CD8-positive, alpha-beta memory T cell (primary cell): ENCODE results near the gene ERBB3. TPM values are rescaled to one million over a fixed set of nuclear protein-coding genes. Genes with fewer than 3 reads are reported as not detected.

Source experiments
- CTCF ChIA-PET: fragments of 350-600 bp; sonication (Branson Sonifier 250); formaldehyde crosslinking; loops from one replicate; lab custom pipeline; 2021; ENCODE audit warnings: antibody characterized with exemption; lab: Charles Lee
- POLR2A ChIA-PET: fragments of 350-600 bp; sonication (Branson Sonifier 250); formaldehyde crosslinking; loops from one replicate; lab custom pipeline; 2021; ENCODE audit warnings: antibody characterized with exemption; lab: Charles Lee
- DNase-seq, 5 donors: peaks; one replicate each; pipeline versions ENCODE4 v3.0.0 to v3.0.0-alpha.2; 2020 to 2022; ENCODE audit warnings: mixed read lengths in 1 of 5
- H3K27ac ChIP-seq: one replicate; pipeline ENCODE4 v1.7.0; 2013; ENCODE audit warnings: low read depth, mild to moderate bottlenecking, low read length, moderate library complexity
- H3K27me3 ChIP-seq: 2 replicates; pipeline ENCODE4 v1.7.0; 2013; ENCODE audit warnings: low read length, mild to moderate bottlenecking; ENCODE audit not compliant: insufficient read depth, poor library complexity, severe bottlenecking
- H3K36me3 ChIP-seq: 2 replicates; pipeline ENCODE4 v1.7.0; 2013; ENCODE audit warnings: mild to moderate bottlenecking, low read length, moderate library complexity; ENCODE audit not compliant: insufficient read depth
- H3K4me1 ChIP-seq: 2 replicates; pipeline ENCODE4 v1.7.0; 2013; ENCODE audit warnings: mild to moderate bottlenecking, low read length, moderate library complexity; ENCODE audit not compliant: insufficient read depth
- H3K4me3 ChIP-seq: 2 replicates; pipeline ENCODE4 v1.7.0; 2013; ENCODE audit warnings: mild to moderate bottlenecking, low read length
- H3K9me3 ChIP-seq: 2 replicates; pipeline ENCODE4 v1.7.0; 2013; ENCODE audit warnings: mild to moderate bottlenecking, low read length
- H3K27ac Mint-ChIP-seq, 8 donors: one replicate each; pipeline ENCODE4 v1.8.0; 2020 to 2021; ENCODE audit warnings: mixed read lengths in 8 of 8, mild to moderate bottlenecking in 6 of 8, inconsistent platforms in 3 of 8, moderate library complexity in 3 of 8
- H3K27me3 Mint-ChIP-seq, 2 donors: one replicate each; pipeline ENCODE4 v1.8.0; 2020 to 2021; ENCODE audit warnings: mixed read lengths in 2 of 2, mild to moderate bottlenecking in 1 of 2, moderate library complexity in 1 of 2
- H3K36me3 Mint-ChIP-seq, 3 donors: one replicate each; pipeline ENCODE4 v1.8.0; 2020 to 2021; ENCODE audit warnings: mixed read lengths in 3 of 3, inconsistent platforms in 1 of 3, mild to moderate bottlenecking in 1 of 3
- H3K4me1 Mint-ChIP-seq, 3 donors: one replicate each; pipeline ENCODE4 v1.8.0; 2020 to 2021; ENCODE audit warnings: mixed read lengths in 3 of 3, inconsistent platforms in 1 of 3, mild to moderate bottlenecking in 1 of 3
- H3K4me3 Mint-ChIP-seq, 7 donors: one replicate each; pipeline ENCODE4 v1.8.0; 2020 to 2021; ENCODE audit warnings: mixed read lengths in 7 of 7, mild to moderate bottlenecking in 6 of 7, moderate library complexity in 4 of 7, inconsistent platforms in 2 of 7
- H3K9me3 Mint-ChIP-seq, 5 donors: one replicate each; pipeline ENCODE4 v1.8.0; 2020 to 2022; ENCODE audit warnings: mixed read lengths in 5 of 5, mild to moderate bottlenecking in 3 of 5, moderate library complexity in 2 of 5, inconsistent platforms in 1 of 5
- polyA plus RNA-seq: library from polyadenylated mRNA; unstranded; fragments of 300-500 nt; fragmentation: Illumina TruSeq; gene quantifications from one replicate; pipeline ENCODE4 v1.2.3, GENCODE V29; 2021
- total RNA-seq, 2 experiments: library from RNA; stranded (reverse); gene quantifications; one replicate each; pipeline ENCODE4 v1.2.3, GENCODE V29; 2021

The ERBB3 gene
- total and polyA plus RNA-seq, 3 experiments from 2014 or later = 0.63 to 1.9 (median 1.7) TPM

DNA sequence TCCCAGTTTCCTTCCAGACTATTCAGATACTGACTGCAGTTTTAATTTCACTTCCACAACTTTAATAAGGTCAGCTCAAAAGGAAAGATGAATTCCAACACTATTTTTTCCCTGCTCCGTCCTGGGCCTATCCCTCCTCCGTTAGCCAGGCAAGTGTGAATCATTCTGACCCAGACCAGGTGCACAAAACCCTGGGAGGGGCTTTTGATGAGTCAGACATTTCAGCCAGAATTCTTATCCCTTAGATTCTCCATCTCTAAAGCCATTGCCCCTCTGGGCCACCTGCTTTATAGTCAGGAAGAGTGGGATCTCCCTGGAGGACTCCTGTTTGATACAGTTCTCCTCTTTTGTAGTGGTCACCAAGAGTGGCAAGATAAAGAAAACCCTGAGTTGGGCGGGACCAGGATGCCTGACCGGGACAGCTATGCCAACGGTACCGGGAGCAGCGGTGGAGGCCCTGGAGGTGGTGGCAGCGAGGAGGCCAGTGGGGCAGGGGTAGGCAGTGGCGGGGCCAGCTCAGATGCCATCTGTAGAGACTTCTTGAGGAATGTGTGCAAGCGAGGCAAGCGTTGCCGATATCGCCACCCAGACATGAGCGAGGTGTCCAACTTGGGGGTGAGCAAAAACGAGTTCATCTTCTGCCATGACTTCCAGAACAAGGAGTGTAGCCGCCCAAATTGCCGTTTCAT lies 40.3 kb downstream of the ERBB3 start:
- Histone ChIP-seq H3K27ac (no peak overlapping the region), H3K4me1 (peaks cover 33% of the 10 kb centered on the region), H3K27me3 (no peaks in the 10 kb centered on the region), H3K9me3 (no peaks in the 10 kb centered on the region), H3K36me3 (peaks cover 11% of the 10 kb centered on the region), H3K4me3 (no peak overlapping the region)
- ChIA-PET POLR2A (interaction anchor here (3.3 to 5.8 kb wide), 2 partner anchors 70 to 102 kb away, joined by 16 to 60 read pairs; partner anchors contain the start of genes RNF41 and SMARCC2), CTCF (interaction anchor here (0.6 to 5.6 kb wide), 15 partner anchors 8 to 344 kb away, joined by 3 to 101 read pairs (median 4); partner anchors contain the start of genes ANKRD52, ESYT1, PA2G4 and RNF41)
- H3K4me1 Mint-ChIP-seq = peaks cover 48 to 53% (median 50%) of the 10 kb centered on the region in 3 donors
- DNase-seq = no peak
- no peaks in the 10 kb centered on the region for H3K9me3 Mint-ChIP-seq
- H3K4me3 Mint-ChIP-seq = peak overlapping the region in 1 of 7 donors; percentile 36
- H3K27ac Mint-ChIP-seq = peak overlapping the region in 3 of 8 donors; percentile 7 to 99 (median 21)
- H3K36me3 Mint-ChIP-seq = peaks cover 7 to 51% (median 12%) of the 10 kb centered on the region in 3 donors
- H3K27me3 Mint-ChIP-seq = peaks cover 0 to 10% of the 10 kb centered on the region in 2 donors

DNA sequence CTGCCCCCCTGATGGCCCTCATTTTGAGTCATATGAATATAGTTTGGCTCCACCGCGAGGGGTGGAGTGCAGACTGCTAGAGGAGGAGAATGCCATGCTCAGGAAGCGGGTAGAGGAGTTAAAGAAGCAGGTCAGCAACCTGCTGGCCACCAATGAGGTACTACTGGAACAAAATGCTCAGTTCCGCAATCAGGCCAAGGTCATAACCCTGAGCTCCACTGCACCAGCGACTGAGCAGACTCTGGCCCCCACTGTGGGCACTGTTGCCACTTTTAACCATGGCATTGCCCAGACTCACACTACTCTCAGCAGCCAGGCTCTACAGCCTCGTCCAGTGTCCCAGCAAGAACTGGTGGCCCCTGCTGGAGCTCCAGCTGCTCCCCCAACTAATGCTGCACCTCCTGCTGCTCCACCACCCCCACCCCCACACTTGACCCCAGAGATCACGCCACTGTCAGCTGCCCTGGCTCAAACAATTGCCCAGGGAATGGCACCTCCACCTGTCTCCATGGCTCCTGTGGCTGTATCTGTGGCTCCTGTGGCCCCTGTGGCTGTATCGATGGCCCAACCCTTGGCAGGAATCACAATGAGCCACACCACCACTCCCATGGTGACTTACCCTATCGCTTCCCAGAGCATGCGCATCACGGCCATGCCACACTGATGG lies 41.4 kb downstream of the ERBB3 start:
- Mint-ChIP-seq H3K9me3 (no peaks in the 10 kb centered on the region), H3K36me3 (peaks cover 7 to 48% (median 12%) of the 10 kb centered on the region in 3 donors), H3K4me3 (no peak overlapping the region), H3K27ac (peak overlapping the region in 1 of 8 donors; percentile 29), H3K4me1 (peaks cover 51 to 55% (median 53%) of the 10 kb centered on the region in 3 donors), H3K27me3 (peaks cover 0 to 7% of the 10 kb centered on the region in 2 donors)
- Histone ChIP-seq H3K27ac (no peak overlapping the region), H3K4me1 (peaks cover 39% of the 10 kb centered on the region), H3K4me3 (no peak overlapping the region), H3K27me3 (no peaks in the 10 kb centered on the region), H3K9me3 (no peaks in the 10 kb centered on the region), H3K36me3 (peaks cover 11% of the 10 kb centered on the region)
- ChIA-PET CTCF (interaction anchor here (1.5 to 5.6 kb wide), 2 partner anchors 69 to 343 kb away, joined by 3 to 101 read pairs; partner anchors contain the start of gene SMARCC2), POLR2A (interaction anchor here (5.8 kb wide), 1 partner anchor 69 kb away, joined by 60 read pairs; the partner anchor contains the start of gene SMARCC2)
- no peak for DNase-seq

DNA sequence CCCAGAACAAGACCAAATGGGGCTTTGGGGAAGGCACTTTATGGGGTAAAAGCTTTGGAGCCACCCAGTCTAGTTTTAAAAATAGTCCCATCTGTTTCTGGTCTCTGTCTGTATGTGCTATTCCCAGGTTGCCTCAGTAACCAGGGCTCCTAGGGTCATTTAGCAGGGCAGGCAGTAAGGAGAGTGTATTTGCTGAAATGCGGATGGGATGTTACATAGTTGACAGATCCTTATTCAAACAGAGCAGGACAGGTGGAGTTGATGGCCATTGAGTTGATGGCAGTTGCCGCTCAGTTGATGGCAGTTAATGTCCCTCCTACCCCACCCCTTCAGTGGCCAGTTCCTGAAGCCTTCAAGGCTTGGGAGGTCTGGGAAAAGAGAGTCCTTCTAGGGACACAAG lies 42.7 kb downstream of the ERBB3 start:
- ChIA-PET CTCF (interaction anchor here (1.0 kb wide), 2 partner anchors 12 to 67 kb away, joined by 3 to 5 read pairs; partner anchors contain the start of gene SMARCC2), POLR2A (interaction anchor here (3.2 kb wide), 1 partner anchor 67 kb away, joined by 25 read pairs; the partner anchor contains the start of gene SMARCC2)
- Histone ChIP-seq H3K9me3 (no peaks in the 10 kb centered on the region), H3K4me3 (no peak overlapping the region), H3K27ac (no peak overlapping the region), H3K4me1 (peaks cover 45% of the 10 kb centered on the region), H3K27me3 (no peaks in the 10 kb centered on the region), H3K36me3 (peaks cover under 1% of the 10 kb centered on the region)
- Mint-ChIP-seq H3K4me3 (no peak overlapping the region), H3K27me3 (peaks cover 0 to 4% of the 10 kb centered on the region in 2 donors), H3K36me3 (peaks cover 3 to 36% (median 3%) of the 10 kb centered on the region in 3 donors), H3K9me3 (no peaks in the 10 kb centered on the region), H3K4me1 (peaks cover 53 to 56% (median 53%) of the 10 kb centered on the region in 3 donors), H3K27ac (peak overlapping the region in 6 of 8 donors; percentile 34 to 81 (median 44))
- no peak for DNase-seq

DNA sequence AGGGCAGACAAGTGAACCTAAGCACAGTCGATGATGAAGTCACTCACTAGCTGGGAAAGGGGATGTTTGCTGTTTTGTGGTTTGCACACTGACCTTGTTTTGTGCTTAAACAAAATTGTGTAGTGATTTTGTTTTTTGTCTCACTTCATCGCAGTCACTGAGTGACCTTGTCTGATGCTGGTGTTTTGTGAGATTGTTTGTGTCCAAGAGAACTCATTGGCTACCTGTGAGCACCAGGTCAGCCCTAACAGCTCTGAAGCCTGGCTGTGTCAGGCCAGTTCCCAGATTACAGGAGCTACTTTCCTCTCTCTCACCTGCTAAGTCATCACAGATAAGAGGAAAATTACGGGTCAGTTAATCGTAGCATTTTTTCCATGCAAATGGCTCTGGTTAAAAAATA lies 44.2 kb downstream of the ERBB3 start:
- peaks cover 0 to 40% (median 0%) of the 10 kb centered on the region in 3 donors for H3K36me3 Mint-ChIP-seq
- CTCF ChIA-PET = interaction anchor here (0.8 to 8.6 kb wide), 4 partner anchors 15 to 340 kb away, joined by 3 to 121 read pairs (median 4); partner anchors contain the start of gene SMARCC2
- POLR2A ChIA-PET = interaction anchor here (0.6 to 3.2 kb wide), 2 partner anchors 66 to 580 kb away, joined by 4 to 25 read pairs; partner anchors contain the start of gene SMARCC2

DNA sequence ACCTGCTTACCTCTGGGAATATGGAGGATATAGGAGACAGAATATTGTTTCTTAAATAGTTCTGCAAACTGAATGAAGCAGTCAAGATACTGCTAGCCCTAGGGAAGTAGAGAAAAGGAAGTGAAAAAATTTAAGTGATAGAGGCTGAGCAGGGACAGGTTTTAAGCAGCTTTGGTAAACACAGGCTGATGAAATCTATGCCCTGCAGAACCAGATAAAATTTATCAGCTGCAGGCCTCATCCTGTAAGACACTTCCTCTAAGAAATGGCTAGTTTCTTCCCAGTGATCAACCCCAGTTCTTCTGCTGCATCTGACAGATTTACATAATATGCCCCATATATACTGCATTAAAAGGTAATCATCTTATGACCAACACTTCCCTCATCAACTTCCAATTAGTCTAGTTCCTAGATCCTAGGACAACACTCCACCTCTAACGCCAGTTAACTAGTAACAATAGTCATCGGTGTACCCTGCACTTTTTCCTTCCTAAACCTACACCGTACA lies 46.8 kb downstream of the ERBB3 start:
- H3K4me1 ChIP-seq = peaks cover 48% of the 10 kb centered on the region
- peak overlapping the region; percentile 2 for H3K4me3 ChIP-seq

More for the DNA sequence above, 44.2 kb downstream of the ERBB3 start:
- Histone ChIP-seq H3K4me1 (peaks cover 35% of the 10 kb centered on the region), H3K36me3 (no peaks in the 10 kb centered on the region), H3K27ac (no peak overlapping the region), H3K4me3 (no peak overlapping the region), H3K27me3 (no peaks in the 10 kb centered on the region), H3K9me3 (no peaks in the 10 kb centered on the region)
- DNase-seq = no peak
- no peaks in the 10 kb centered on the region for H3K27me3 Mint-ChIP-seq
- H3K27ac Mint-ChIP-seq = peak overlapping the region in 7 of 8 donors; percentile 17 to 84 (median 64)
- H3K4me3 Mint-ChIP-seq = no peak overlapping the region
- H3K9me3 Mint-ChIP-seq = no peaks in the 10 kb centered on the region
- H3K4me1 Mint-ChIP-seq = peaks cover 42 to 45% (median 44%) of the 10 kb centered on the region in 3 donors

DNA sequence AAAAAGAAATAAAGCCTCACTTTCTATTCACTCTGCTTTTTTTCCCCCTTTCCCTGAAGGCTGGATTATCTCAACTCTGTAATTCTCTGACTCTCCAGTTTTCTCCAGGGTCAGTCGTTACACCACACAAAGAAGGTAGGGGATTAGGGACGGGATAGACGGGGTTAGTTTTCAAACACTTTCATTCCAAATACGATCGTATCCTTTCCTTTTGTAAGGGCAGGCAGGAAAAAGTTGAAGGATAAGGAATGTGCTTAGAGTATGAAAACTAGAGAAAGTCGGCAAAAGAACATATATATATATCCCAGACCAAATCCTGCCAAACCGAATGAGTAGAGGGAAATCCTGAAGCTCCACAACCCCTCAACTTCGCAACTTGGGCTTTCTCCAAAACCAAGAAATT lies 47.5 kb downstream of the ERBB3 start:
- Histone ChIP-seq H3K4me1 (peaks cover 50% of the 10 kb centered on the region), H3K27ac (peak overlapping the region; percentile 73), H3K36me3 (peaks cover 24% of the 10 kb centered on the region), H3K4me3 (peak overlapping the region; percentile 47), H3K9me3 (no peaks in the 10 kb centered on the region), H3K27me3 (no peaks in the 10 kb centered on the region)
- H3K4me3 Mint-ChIP-seq = peak overlapping the region; percentile 86 to 99 (median 98)
- CTCF ChIA-PET = interaction anchor here (0.8 to 8.6 kb wide), 16 partner anchors 8 to 501 kb away, joined by 3 to 121 read pairs (median 5); partner anchors contain the start of genes CD63, COQ10A, MYL6 and MYL6B
- H3K9me3 Mint-ChIP-seq = no peaks in the 10 kb centered on the region
- peaks cover 60 to 69% (median 66%) of the 10 kb centered on the region in 3 donors for H3K4me1 Mint-ChIP-seq
- H3K36me3 Mint-ChIP-seq = peaks cover 20 to 43% (median 27%) of the 10 kb centered on the region in 3 donors
- peaks cover 0 to 2% of the 10 kb centered on the region in 2 donors for H3K27me3 Mint-ChIP-seq
- H3K27ac Mint-ChIP-seq = peak overlapping the region; percentile 90 to 99 (median 95)
- POLR2A ChIA-PET = interaction anchor here (0.5 to 4.5 kb wide), 16 partner anchors 10 to 309 kb away, joined by 3 to 58 read pairs (median 6); partner anchors contain the start of genes IL23A, MYL6, MYL6B and ORMDL2
- DNase-seq = no peak

More for the DNA sequence above, 46.8 kb downstream of the ERBB3 start:
- POLR2A ChIA-PET = interaction anchor here (0.6 to 4.5 kb wide), 5 partner anchors 9 to 96 kb away, joined by 3 to 58 read pairs (median 23); partner anchors contain the start of genes MYL6, PA2G4, RNF41 and SMARCC2
- Mint-ChIP-seq H3K27me3 (peaks cover 0 to 2% of the 10 kb centered on the region in 2 donors), H3K36me3 (peaks cover 13 to 42% (median 20%) of the 10 kb centered on the region in 3 donors), H3K4me3 (peak overlapping the region; percentile 46 to 99 (median 98)), H3K27ac (peak overlapping the region; percentile 87 to 99 (median 95)), H3K4me1 (peaks cover 53 to 62% (median 59%) of the 10 kb centered on the region in 3 donors), H3K9me3 (no peaks in the 10 kb centered on the region)
- Histone ChIP-seq H3K9me3 (no peaks in the 10 kb centered on the region), H3K27ac (peak overlapping the region; percentile 73), H3K36me3 (peaks cover 17% of the 10 kb centered on the region), H3K27me3 (no peaks in the 10 kb centered on the region)
- DNase-seq = no peak
- CTCF ChIA-PET = interaction anchor here (0.6 to 8.6 kb wide), 21 partner anchors 9 to 344 kb away, joined by 3 to 121 read pairs (median 5); partner anchors contain the start of genes CNPY2, MYL6, MYL6B and PA2G4
